A673 (cell line): ENCODE results near the gene FAXDC2. TPM values are rescaled to one million over a fixed set of nuclear protein-coding genes. Genes with fewer than 3 reads are reported as not detected.

ENCODE experiments used
- BruUV-seq: library from RNA; stranded (reverse); fragments of 400-500 nt; replicated peaks from 2 replicates; lab custom pipeline; 2021; lab: Mats Ljungman, UMichigan
- CTCF ChIA-PET: fragments of 300-600 bp; sonication (Branson Sonifier 250); formaldehyde crosslinking; loops from one replicate; lab custom pipeline; 2022; ENCODE audit warnings: antibody characterized with exemption; lab: Charles Lee
- POLR2A ChIA-PET: fragments of 300-600 bp; sonication (Branson Sonifier 250); formaldehyde crosslinking; loops from one replicate; lab custom pipeline; 2022; ENCODE audit warnings: antibody characterized with exemption; ENCODE audit not compliant: low non-redundant PET; lab: Charles Lee
- DNase-seq: peaks from one replicate; pipeline ENCODE4 v3.0.0-alpha.2; 2015; ENCODE audit warnings: low spot score
- H3K27ac ChIP-seq: fragments of 200-600 bp; sonication (generic); 2 replicates; pipeline ENCODE4 v1.5.1; 2016; ENCODE audit warnings: mixed run types, low read depth, mild to moderate bottlenecking, mixed read lengths, antibody characterized with exemption, low read length; ENCODE audit not compliant: poor library complexity, severe bottlenecking
- H3K27me3 ChIP-seq: fragments of 200-600 bp; sonication (generic); replicated peaks from 2 replicates; pipeline ENCODE4 v1.6.1; 2017; ENCODE audit warnings: mixed run types, low read depth, mild to moderate bottlenecking, mixed read lengths, antibody characterized with exemption, low read length; ENCODE audit not compliant: insufficient read depth, poor library complexity
- H3K36me3 ChIP-seq: fragments of 200-600 bp; sonication (generic); 2 replicates; pipeline ENCODE4 v1.6.1; 2016; ENCODE audit warnings: mixed run types, mild to moderate bottlenecking, mixed read lengths, antibody characterized with exemption, low read length; ENCODE audit not compliant: insufficient read depth, poor library complexity, severe bottlenecking
- H3K4me1 ChIP-seq: fragments of 200-600 bp; sonication (generic); 2 replicates; pipeline ENCODE4 v1.6.1; 2017; ENCODE audit warnings: mixed run types, mild to moderate bottlenecking, mixed read lengths, antibody characterized with exemption, low read length; ENCODE audit not compliant: insufficient read depth, poor library complexity, severe bottlenecking
- H3K4me3 ChIP-seq: fragments of 200-600 bp; sonication (generic); 2 replicates; pipeline ENCODE4 v1.5.1; 2016; ENCODE audit warnings: low read depth, mixed run types, mild to moderate bottlenecking, mixed read lengths, low read length; ENCODE audit not compliant: poor library complexity, severe bottlenecking
- H3K9me3 ChIP-seq: fragments of 200-600 bp; sonication (generic); 2 replicates; pipeline ENCODE4 v1.6.1; 2016; ENCODE audit warnings: mixed run types, low read depth, mild to moderate bottlenecking, mixed read lengths, antibody characterized with exemption, low read length; ENCODE audit not compliant: poor library complexity, severe bottlenecking
- EZH2 ChIP-seq: fragments of 200-600 bp; sonication (generic); IDR thresholded peaks from 2 replicates; pipeline ENCODE4 v1.6.1; 2017; ENCODE audit warnings: borderline replicate concordance, low read depth, mild to moderate bottlenecking, mixed read lengths, antibody characterized with exemption, low read length; ENCODE audit not compliant: poor library complexity, severe bottlenecking
- intact Hi-C: fragments of 100-400 bp; cut with micrococcal nuclease; formaldehyde crosslinking; loops from one replicate; pipeline ENCODE4 v1.10.0; 2022; ENCODE audit not compliant: unreplicated experiment
- total RNA-seq: library from RNA; stranded (reverse); gene quantifications from 2 replicates; pipeline ENCODE4 v1.2.3, GENCODE V29; 2021
- TF ChIP-seq, protein P1 (sequence below): fragments of 300-800, 200-600 bp; sonication (generic); conservative IDR thresholded peaks from 2 replicates; pipeline ENCODE4 v1.5.1; 2017; ENCODE audit warnings: low read depth, mild to moderate bottlenecking, antibody characterized with exemption, low read length, moderate library complexity, mixed read lengths

FAXDC2 gene
- total RNA-seq, 1 experiment from 2014 or later = not detected

DNA sequence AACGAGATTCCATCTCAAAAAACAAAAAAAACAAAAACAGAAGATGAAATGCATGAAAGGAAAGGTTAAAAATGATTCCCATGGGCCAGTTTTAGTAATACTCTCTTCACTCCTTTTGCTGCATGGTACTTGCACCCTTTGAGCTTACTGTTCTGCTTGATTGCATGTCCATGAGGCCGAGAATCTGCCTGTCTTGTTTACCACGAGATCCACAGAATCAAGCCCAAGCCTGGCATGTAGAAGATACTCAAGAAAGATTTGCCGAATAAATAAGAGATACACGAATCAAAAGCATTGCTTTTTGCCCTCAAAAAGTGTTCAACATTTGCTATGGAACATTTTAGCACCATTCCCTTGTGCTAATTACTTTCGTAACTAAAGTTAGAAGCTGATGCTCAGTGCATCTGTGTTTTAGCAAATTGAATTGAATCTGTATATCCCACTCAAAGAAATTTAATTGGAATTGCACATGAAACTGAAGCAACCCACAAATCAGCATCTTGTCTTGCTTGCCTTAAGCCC lies 1.1 kb downstream of the FAXDC2 start:
- no TSS peak for BruUV-seq
- CTCF ChIA-PET = no interaction called here
- Histone ChIP-seq H3K27ac (no peak overlapping the region), H3K36me3 (no peaks in the 10 kb centered on the region), H3K9me3 (no peaks in the 10 kb centered on the region), H3K4me3 (no peak overlapping the region), H3K27me3 (no peaks in the 10 kb centered on the region), H3K4me1 (no peaks in the 10 kb centered on the region)
- POLR2A ChIA-PET = no interaction called here
- TF ChIP-seq, protein P1, sequence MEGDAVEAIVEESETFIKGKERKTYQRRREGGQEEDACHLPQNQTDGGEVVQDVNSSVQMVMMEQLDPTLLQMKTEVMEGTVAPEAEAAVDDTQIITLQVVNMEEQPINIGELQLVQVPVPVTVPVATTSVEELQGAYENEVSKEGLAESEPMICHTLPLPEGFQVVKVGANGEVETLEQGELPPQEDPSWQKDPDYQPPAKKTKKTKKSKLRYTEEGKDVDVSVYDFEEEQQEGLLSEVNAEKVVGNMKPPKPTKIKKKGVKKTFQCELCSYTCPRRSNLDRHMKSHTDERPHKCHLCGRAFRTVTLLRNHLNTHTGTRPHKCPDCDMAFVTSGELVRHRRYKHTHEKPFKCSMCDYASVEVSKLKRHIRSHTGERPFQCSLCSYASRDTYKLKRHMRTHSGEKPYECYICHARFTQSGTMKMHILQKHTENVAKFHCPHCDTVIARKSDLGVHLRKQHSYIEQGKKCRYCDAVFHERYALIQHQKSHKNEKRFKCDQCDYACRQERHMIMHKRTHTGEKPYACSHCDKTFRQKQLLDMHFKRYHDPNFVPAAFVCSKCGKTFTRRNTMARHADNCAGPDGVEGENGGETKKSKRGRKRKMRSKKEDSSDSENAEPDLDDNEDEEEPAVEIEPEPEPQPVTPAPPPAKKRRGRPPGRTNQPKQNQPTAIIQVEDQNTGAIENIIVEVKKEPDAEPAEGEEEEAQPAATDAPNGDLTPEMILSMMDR = no peak
- no peak for TF ChIP-seq EZH2
- DNase-seq = no peak
- intact Hi-C loops = no loop called here

- ChIA-PET POLR2A (no interaction called here), CTCF (no interaction called here)
- intact Hi-C loops = no loop called here
- no peaks in the 10 kb centered on the region for H3K27me3 ChIP-seq
- no peak for TF ChIP-seq EZH2
- TF ChIP-seq, protein P1 = no peak
- no peak overlapping the region for H3K4me3 ChIP-seq
- no TSS peak for BruUV-seq
- H3K36me3 ChIP-seq = no peaks in the 10 kb centered on the region
- no peak overlapping the region for H3K27ac ChIP-seq
- H3K9me3 ChIP-seq = no peaks in the 10 kb centered on the region
- DNase-seq = no peak
- H3K4me1 ChIP-seq = no peaks in the 10 kb centered on the region
Observed at GRCh38 chr5:154844809-154845208, 5.6 kb downstream of the FAXDC2 start.

DNA sequence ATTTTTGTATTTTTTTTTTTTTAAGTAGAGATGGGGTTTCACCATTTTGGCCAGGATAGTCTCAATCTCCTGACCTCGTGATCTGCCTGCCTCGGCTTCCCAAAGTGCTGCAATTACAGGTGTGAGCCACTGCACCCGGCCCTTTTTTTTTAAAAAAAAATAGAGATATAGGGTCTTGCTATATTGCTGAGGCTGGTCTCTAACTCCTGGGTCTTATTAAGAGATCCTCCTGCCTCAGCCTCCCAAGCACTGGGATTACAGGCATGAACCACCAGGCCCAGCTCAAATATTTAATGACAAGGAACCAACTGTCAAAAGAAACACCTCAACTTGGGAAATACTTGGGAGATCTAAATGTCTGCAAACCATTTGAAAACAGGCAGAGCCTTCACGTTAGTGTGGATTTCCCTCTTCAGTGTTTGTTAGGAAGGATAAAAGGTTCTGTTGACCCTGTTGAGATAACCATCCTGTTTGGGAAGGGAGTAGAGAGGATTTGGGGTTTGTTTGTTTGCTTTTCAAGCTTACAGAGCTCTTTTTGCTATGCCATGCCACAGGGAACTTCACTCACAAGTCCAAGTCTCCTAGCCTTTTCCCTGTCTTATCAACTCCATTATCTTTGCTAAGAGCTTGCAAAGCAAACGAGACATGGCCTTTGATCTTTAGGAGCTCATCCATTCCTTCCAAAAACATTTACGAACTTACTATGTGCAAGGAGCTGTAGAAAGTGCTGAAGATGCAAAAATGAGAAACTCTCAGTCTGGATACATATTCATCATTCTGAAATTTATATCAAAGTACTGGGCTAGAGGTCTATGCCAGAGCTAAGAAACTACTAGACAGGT lies 7.5 kb downstream of the FAXDC2 start:
- Histone ChIP-seq H3K27ac (no peak overlapping the region), H3K27me3 (no peaks in the 10 kb centered on the region), H3K4me3 (no peak overlapping the region), H3K9me3 (no peaks in the 10 kb centered on the region), H3K4me1 (no peaks in the 10 kb centered on the region), H3K36me3 (no peaks in the 10 kb centered on the region)
- BruUV-seq = no TSS peak
- no peak for TF ChIP-seq EZH2
- TF ChIP-seq, protein P1 = no peak
- ChIA-PET CTCF (no interaction called here), POLR2A (no interaction called here)
- intact Hi-C loops = no loop called here
- no peak for DNase-seq
